WTC11 (cell line): ENCODE results near the gene FRK. TPM values are rescaled to one million over a fixed set of nuclear protein-coding genes. Genes with fewer than 3 reads are reported as not detected.
A peak's percentile ranks its signal among the peaks of the same experiment; 100 is the strongest.

Experiments used
- ATAC-seq: fragments of 200-7000 bp; cut with Tn5 transposase; 2 replicates; pipeline ENCODE4 v1.10.0; 2021; ENCODE audit warnings: mild to moderate bottlenecking, moderate library complexity
- CTCF ChIA-PET: fragments of 300-600 bp; sonication (Branson Sonifier 250); formaldehyde crosslinking; loops from one replicate; lab custom pipeline; 2021; ENCODE audit warnings: antibody characterized with exemption; lab: Charles Lee
- POLR2A ChIA-PET: fragments of 350-600 bp; sonication (Branson Sonifier 250); formaldehyde crosslinking; loops from one replicate; lab custom pipeline; 2021; ENCODE audit warnings: antibody characterized with exemption; lab: Charles Lee
- DNase-seq: peaks from one replicate; pipeline ENCODE4 v3.0.0; 2021; ENCODE audit warnings: low spot score
- H3K27ac Mint-ChIP-seq: 2 replicates; pipeline ENCODE4 v1.8.0; 2021; ENCODE audit warnings: mixed read lengths
- H3K27me3 Mint-ChIP-seq: 2 replicates; pipeline ENCODE4 v1.8.0; 2021; ENCODE audit warnings: low read depth, mild to moderate bottlenecking, moderate library complexity, mixed read lengths
- H3K36me3 Mint-ChIP-seq: 2 replicates; pipeline ENCODE4 v1.8.0; 2021; ENCODE audit warnings: mixed read lengths
- H3K4me1 Mint-ChIP-seq: 2 replicates; pipeline ENCODE4 v1.8.0; 2022; ENCODE audit warnings: mixed read lengths
- H3K4me3 Mint-ChIP-seq: 2 replicates; pipeline ENCODE4 v1.8.0; 2021; ENCODE audit warnings: mild to moderate bottlenecking, moderate library complexity, mixed read lengths
- H3K9me3 Mint-ChIP-seq: 2 replicates; pipeline ENCODE4 v1.8.0; 2021; ENCODE audit warnings: mixed read lengths
- AFF4 ChIP-seq: sonication (generic); formaldehyde crosslinking; IDR thresholded peaks from 2 replicates; pipeline ENCODE4 v1.8.1; 2023; ENCODE audit warnings: mild to moderate bottlenecking, missing genetic modification reagents, borderline replicate concordance
- ATF1 ChIP-seq: sonication (generic); formaldehyde crosslinking; IDR thresholded peaks from 2 replicates; pipeline ENCODE4 v1.8.1; 2023; ENCODE audit warnings: mild to moderate bottlenecking, moderate library complexity, missing genetic modification reagents
- ATF2 ChIP-seq: sonication (generic); formaldehyde crosslinking; IDR thresholded peaks from 2 replicates; pipeline ENCODE4 v1.8.1; 2022; ENCODE audit warnings: low read depth, missing genetic modification reagents, borderline replicate concordance
- ATF3 ChIP-seq: sonication (generic); formaldehyde crosslinking; conservative IDR thresholded peaks from 2 replicates; pipeline ENCODE4 v1.8.1; 2022; ENCODE audit warnings: mild to moderate bottlenecking, missing genetic modification reagents
- FOXP1 ChIP-seq: sonication (generic); formaldehyde crosslinking; IDR thresholded peaks from 2 replicates; pipeline ENCODE4 v1.8.0; 2022; ENCODE audit warnings: missing genetic modification reagents, mild to moderate bottlenecking, moderate library complexity, borderline replicate concordance
- GRHL2 ChIP-seq: fragments of 250-450 bp; sonication (Bioruptor Pico); IDR thresholded peaks from 2 replicates; pipeline ENCODE4 v1.8.0; 2022; ENCODE audit warnings: mild to moderate bottlenecking, moderate library complexity; ENCODE audit not compliant: insufficient replicate concordance, severe bottlenecking
- IRF2 ChIP-seq: sonication (generic); formaldehyde crosslinking; IDR thresholded peaks from 2 replicates; pipeline ENCODE4 v1.8.0; 2022; ENCODE audit warnings: low read depth, missing genetic modification reagents, borderline replicate concordance
- MYBL2 ChIP-seq: sonication (generic); formaldehyde crosslinking; IDR thresholded peaks from 2 replicates; pipeline ENCODE4 v1.8.1; 2023; ENCODE audit warnings: mild to moderate bottlenecking, moderate library complexity, missing genetic modification reagents
- NR1H2 ChIP-seq: sonication (generic); formaldehyde crosslinking; IDR thresholded peaks from 2 replicates; pipeline ENCODE4 v1.9.0; 2021; ENCODE audit warnings: mild to moderate bottlenecking, moderate library complexity, missing genetic modification reagents
- RELA ChIP-seq: sonication (generic); formaldehyde crosslinking; IDR thresholded peaks from 2 replicates; pipeline ENCODE4 v1.8.1; 2022; ENCODE audit warnings: missing genetic modification reagents, mild to moderate bottlenecking, borderline replicate concordance
- SOX15 ChIP-seq: fragments of 250-450 bp; sonication (Bioruptor Pico); IDR thresholded peaks from 2 replicates; pipeline ENCODE4 v1.9.0; 2021; ENCODE audit warnings: mild to moderate bottlenecking
- TEAD1 ChIP-seq: sonication (generic); formaldehyde crosslinking; IDR thresholded peaks from 2 replicates; pipeline ENCODE4 v1.8.0; 2022; ENCODE audit warnings: mild to moderate bottlenecking, missing genetic modification reagents
- ZBTB21 ChIP-seq: sonication (generic); formaldehyde crosslinking; IDR thresholded peaks from 2 replicates; pipeline ENCODE4 v1.8.1; 2023; ENCODE audit warnings: mild to moderate bottlenecking, missing genetic modification reagents, borderline replicate concordance
- ZNF423 ChIP-seq: fragments of 250-450 bp; sonication (Bioruptor Pico); IDR thresholded peaks from 2 replicates; pipeline ENCODE4 v2.1.2; 2022; ENCODE audit warnings: mild to moderate bottlenecking, moderate library complexity
- total RNA-seq: library from RNA; stranded (reverse); gene quantifications from 3 replicates; pipeline ENCODE4 v1.2.3, GENCODE V29; 2021
- TF ChIP-seq, protein P1 (sequence below): fragments of 250-450 bp; sonication (Bioruptor Pico); IDR thresholded peaks from 2 replicates; pipeline ENCODE4 v1.9.0; 2021; ENCODE audit warnings: mild to moderate bottlenecking, borderline replicate concordance
- TF ChIP-seq, protein P2 (sequence below): sonication (generic); formaldehyde crosslinking; IDR thresholded peaks from 2 replicates; pipeline ENCODE4 v1.8.1; 2022; ENCODE audit warnings: missing genetic modification reagents, borderline replicate concordance
- TF ChIP-seq, protein P3 (sequence below): sonication (generic); formaldehyde crosslinking; IDR thresholded peaks from 2 replicates; pipeline ENCODE4 v1.8.0; 2022; ENCODE audit warnings: mild to moderate bottlenecking, missing genetic modification reagents
- TF ChIP-seq, protein P4 (sequence below): sonication (generic); formaldehyde crosslinking; IDR thresholded peaks from 2 replicates; pipeline ENCODE4 v1.8.0; 2022; ENCODE audit warnings: mild to moderate bottlenecking, missing genetic modification reagents
- TF ChIP-seq, protein P5 (sequence below): fragments of 200-600 bp; IDR thresholded peaks from 2 replicates; pipeline ENCODE4 v1.8.0; 2022; ENCODE audit warnings: antibody characterized with exemption

FRK gene
- total RNA-seq, 1 experiment from 2014 or later: 0.13 TPM

GRCh38 chr6:116104636-116105035 lies 43.9 kb upstream of the FRK start:
- no peaks in the 10 kb centered on the region for H3K9me3 Mint-ChIP-seq
- peaks cover 20% of the 10 kb centered on the region for H3K36me3 Mint-ChIP-seq
- peak overlapping the region; percentile 58; the same call in 1 of the 2 replicates for H3K27ac Mint-ChIP-seq
- TF ChIP-seq, protein P1, sequence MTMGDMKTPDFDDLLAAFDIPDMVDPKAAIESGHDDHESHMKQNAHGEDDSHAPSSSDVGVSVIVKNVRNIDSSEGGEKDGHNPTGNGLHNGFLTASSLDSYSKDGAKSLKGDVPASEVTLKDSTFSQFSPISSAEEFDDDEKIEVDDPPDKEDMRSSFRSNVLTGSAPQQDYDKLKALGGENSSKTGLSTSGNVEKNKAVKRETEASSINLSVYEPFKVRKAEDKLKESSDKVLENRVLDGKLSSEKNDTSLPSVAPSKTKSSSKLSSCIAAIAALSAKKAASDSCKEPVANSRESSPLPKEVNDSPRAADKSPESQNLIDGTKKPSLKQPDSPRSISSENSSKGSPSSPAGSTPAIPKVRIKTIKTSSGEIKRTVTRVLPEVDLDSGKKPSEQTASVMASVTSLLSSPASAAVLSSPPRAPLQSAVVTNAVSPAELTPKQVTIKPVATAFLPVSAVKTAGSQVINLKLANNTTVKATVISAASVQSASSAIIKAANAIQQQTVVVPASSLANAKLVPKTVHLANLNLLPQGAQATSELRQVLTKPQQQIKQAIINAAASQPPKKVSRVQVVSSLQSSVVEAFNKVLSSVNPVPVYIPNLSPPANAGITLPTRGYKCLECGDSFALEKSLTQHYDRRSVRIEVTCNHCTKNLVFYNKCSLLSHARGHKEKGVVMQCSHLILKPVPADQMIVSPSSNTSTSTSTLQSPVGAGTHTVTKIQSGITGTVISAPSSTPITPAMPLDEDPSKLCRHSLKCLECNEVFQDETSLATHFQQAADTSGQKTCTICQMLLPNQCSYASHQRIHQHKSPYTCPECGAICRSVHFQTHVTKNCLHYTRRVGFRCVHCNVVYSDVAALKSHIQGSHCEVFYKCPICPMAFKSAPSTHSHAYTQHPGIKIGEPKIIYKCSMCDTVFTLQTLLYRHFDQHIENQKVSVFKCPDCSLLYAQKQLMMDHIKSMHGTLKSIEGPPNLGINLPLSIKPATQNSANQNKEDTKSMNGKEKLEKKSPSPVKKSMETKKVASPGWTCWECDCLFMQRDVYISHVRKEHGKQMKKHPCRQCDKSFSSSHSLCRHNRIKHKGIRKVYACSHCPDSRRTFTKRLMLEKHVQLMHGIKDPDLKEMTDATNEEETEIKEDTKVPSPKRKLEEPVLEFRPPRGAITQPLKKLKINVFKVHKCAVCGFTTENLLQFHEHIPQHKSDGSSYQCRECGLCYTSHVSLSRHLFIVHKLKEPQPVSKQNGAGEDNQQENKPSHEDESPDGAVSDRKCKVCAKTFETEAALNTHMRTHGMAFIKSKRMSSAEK (CRISPR knock-in tag): no peak
- no peak for TF ChIP-seq AFF4 (CRISPR knock-in tag)
- TF ChIP-seq, protein P2, sequence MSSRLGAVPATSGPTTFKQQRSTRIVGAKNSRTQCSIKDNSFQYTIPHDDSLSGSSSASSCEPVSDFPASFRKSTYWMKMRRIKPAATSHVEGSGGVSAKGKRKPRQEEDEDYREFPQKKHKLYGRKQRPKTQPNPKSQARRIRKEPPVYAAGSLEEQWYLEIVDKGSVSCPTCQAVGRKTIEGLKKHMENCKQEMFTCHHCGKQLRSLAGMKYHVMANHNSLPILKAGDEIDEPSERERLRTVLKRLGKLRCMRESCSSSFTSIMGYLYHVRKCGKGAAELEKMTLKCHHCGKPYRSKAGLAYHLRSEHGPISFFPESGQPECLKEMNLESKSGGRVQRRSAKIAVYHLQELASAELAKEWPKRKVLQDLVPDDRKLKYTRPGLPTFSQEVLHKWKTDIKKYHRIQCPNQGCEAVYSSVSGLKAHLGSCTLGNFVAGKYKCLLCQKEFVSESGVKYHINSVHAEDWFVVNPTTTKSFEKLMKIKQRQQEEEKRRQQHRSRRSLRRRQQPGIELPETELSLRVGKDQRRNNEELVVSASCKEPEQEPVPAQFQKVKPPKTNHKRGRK (CRISPR knock-in tag): no peak
- TF ChIP-seq, all 79 proteins: peak for 0
- POLR2A ChIA-PET: no interaction called here
- Mint-ChIP-seq H3K4me3 (no peak overlapping the region), H3K27me3 (peaks cover 8% of the 10 kb centered on the region), H3K4me1 (peaks cover 84% of the 10 kb centered on the region)
- DNase-seq: no peak
- ATAC-seq: no peak
- CTCF ChIA-PET: no interaction called here

- ChIA-PET CTCF (interaction anchor here (1.4 to 2.7 kb wide), 2 partner anchors 9 kb away, joined by 3 to 16 read pairs; no protein-coding TSS in a partner anchor), POLR2A (no interaction called here)
- DNase-seq (no peak), ATAC-seq (no peak)
- Mint-ChIP-seq H3K27me3 (peaks cover 9% of the 10 kb centered on the region), H3K4me1 (peaks cover 77% of the 10 kb centered on the region), H3K4me3 (no peak overlapping the region), H3K9me3 (no peaks in the 10 kb centered on the region), H3K27ac (no peak overlapping the region; the same call in 1 of the 2 replicates), H3K36me3 (peaks cover 8% of the 10 kb centered on the region)
- TF ChIP-seq ZBTB21 (CRISPR knock-in tag) (no peak), SOX15 (CRISPR knock-in tag) (no peak), RELA (no peak), IRF2 (no peak), ATF2 (CRISPR knock-in tag) (no peak), ZNF423 (no peak), FOXP1 (no peak), GRHL2 (CRISPR knock-in tag) (no peak), MYBL2 (no peak), TEAD1 (no peak), NR1H2 (CRISPR knock-in tag) (no peak), ATF3 (CRISPR knock-in tag) (no peak), ATF1 (CRISPR knock-in tag) (no peak)
- TF ChIP-seq, protein P3, sequence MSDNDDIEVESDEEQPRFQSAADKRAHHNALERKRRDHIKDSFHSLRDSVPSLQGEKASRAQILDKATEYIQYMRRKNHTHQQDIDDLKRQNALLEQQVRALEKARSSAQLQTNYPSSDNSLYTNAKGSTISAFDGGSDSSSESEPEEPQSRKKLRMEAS (CRISPR knock-in tag): no peak
- TF ChIP-seq, protein P4, sequence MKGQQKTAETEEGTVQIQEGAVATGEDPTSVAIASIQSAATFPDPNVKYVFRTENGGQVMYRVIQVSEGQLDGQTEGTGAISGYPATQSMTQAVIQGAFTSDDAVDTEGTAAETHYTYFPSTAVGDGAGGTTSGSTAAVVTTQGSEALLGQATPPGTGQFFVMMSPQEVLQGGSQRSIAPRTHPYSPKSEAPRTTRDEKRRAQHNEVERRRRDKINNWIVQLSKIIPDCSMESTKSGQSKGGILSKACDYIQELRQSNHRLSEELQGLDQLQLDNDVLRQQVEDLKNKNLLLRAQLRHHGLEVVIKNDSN: no peak
- TF ChIP-seq, protein P5, sequence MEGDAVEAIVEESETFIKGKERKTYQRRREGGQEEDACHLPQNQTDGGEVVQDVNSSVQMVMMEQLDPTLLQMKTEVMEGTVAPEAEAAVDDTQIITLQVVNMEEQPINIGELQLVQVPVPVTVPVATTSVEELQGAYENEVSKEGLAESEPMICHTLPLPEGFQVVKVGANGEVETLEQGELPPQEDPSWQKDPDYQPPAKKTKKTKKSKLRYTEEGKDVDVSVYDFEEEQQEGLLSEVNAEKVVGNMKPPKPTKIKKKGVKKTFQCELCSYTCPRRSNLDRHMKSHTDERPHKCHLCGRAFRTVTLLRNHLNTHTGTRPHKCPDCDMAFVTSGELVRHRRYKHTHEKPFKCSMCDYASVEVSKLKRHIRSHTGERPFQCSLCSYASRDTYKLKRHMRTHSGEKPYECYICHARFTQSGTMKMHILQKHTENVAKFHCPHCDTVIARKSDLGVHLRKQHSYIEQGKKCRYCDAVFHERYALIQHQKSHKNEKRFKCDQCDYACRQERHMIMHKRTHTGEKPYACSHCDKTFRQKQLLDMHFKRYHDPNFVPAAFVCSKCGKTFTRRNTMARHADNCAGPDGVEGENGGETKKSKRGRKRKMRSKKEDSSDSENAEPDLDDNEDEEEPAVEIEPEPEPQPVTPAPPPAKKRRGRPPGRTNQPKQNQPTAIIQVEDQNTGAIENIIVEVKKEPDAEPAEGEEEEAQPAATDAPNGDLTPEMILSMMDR: no peak
These were observed 42.2 kb upstream of the FRK start for GRCh38 chr6:116102873-116103272.
